SK-N-SH (cell line): ENCODE results near the gene PBRM1. TPM values are rescaled to one million over a fixed set of nuclear protein-coding genes. Genes with fewer than 3 reads are reported as not detected.
"Not testable (repeated sequence)": the region's sequence is repeated elsewhere in the genome, so short reads cannot be mapped to it uniquely, and the experiment has no call there.

Experiments used
- CTCF ChIA-PET: fragments of 300-600, 350-600 bp; formaldehyde crosslinking; extraction: SDS; loops from one replicate; lab custom pipeline; 2021; lab: Yijun Ruan, JAX
- POLR2A ChIA-PET: fragments of 350-600 bp; sonication (Branson Sonifier 250); formaldehyde crosslinking; extraction: SDS; loops from one replicate; lab custom pipeline; 2020; ENCODE audit warnings: antibody characterized with exemption, inconsistent platforms; lab: Yijun Ruan, JAX
- DNase-seq: peaks from one replicate; pipeline ENCODE4 v3.0.0; 2012
- H2AFZ ChIP-seq: fragments of 200-600 bp; sonication (generic); 2 replicates; pipeline ENCODE4 v1.8.1; 2016; ENCODE audit warnings: antibody characterized with exemption, mild to moderate bottlenecking, low read depth
- H3F3A ChIP-seq: fragments of 200-600 bp; sonication (generic); replicated peaks from 2 replicates; pipeline ENCODE3; 2016; ENCODE audit warnings: antibody characterized with exemption, mild to moderate bottlenecking; ENCODE audit not compliant: insufficient read depth
- H3K27ac ChIP-seq, 2 experiments: fragments of 200-500 bp in 1 of 2; fragments of 200-600 bp in 1 of 2; sonication (Bioruptor generic) in 1 of 2; sonication (generic), shearing (Covaris generic) in 1 of 2; 2 replicates each; pipeline versions ENCODE4 v1.5.1 to v1.6.1; 2014 to 2016; ENCODE audit warnings: low read depth in 2 of 2, inconsistent platforms in 1 of 2, low read length in 1 of 2, mild to moderate bottlenecking in 1 of 2, mixed read lengths in 1 of 2
- H3K27me3 ChIP-seq: fragments of 200-600 bp; sonication (generic), shearing (Covaris generic); 2 replicates; pipeline ENCODE4 v1.6.1; 2016; ENCODE audit warnings: mixed run types; ENCODE audit not compliant: insufficient read depth
- H3K36me3 ChIP-seq, 2 experiments: fragments of 200-500 bp in 1 of 2; fragments of 200-600 bp in 1 of 2; sonication (Bioruptor generic) in 1 of 2; sonication (generic) in 1 of 2; replicated peaks in 1 of 2; 2 replicates each; pipeline versions ENCODE3 to v1.5.1; 2014 to 2016; ENCODE audit warnings: low read length in 1 of 2, mild to moderate bottlenecking in 1 of 2; ENCODE audit not compliant: insufficient read depth in 2 of 2, control insufficient read depth in 1 of 2
- H3K4me1 ChIP-seq, 2 experiments: fragments of 200-500 bp in 1 of 2; fragments of 200-600 bp in 1 of 2; sonication (Bioruptor generic) in 1 of 2; sonication (generic), shearing (Covaris generic) in 1 of 2; 2 replicates each; pipeline versions ENCODE4 v1.5.1 to v1.6.1; 2014 to 2016; ENCODE audit warnings: low read depth in 1 of 2, low read length in 1 of 2, mixed run types in 1 of 2; ENCODE audit not compliant: insufficient read depth in 2 of 2, control insufficient read depth in 1 of 2
- H3K4me2 ChIP-seq: fragments of 200-600 bp; sonication (generic), shearing (Covaris generic); 2 replicates; pipeline ENCODE4 v1.6.1; 2017; ENCODE audit warnings: mixed run types
- H3K4me3 ChIP-seq, 2 experiments: fragments of 200-500 bp in 1 of 2; fragments of 200-600 bp in 1 of 2; sonication (Bioruptor generic) in 1 of 2; sonication (generic), shearing (Covaris generic) in 1 of 2; 2 replicates each; pipeline versions ENCODE4 v1.5.1 to v1.8.1; 2014 to 2016; ENCODE audit warnings: low read depth in 2 of 2, inconsistent platforms in 1 of 2, low read length in 1 of 2, mild to moderate bottlenecking in 1 of 2, mixed read lengths in 1 of 2, moderate library complexity in 1 of 2
- H3K79me2 ChIP-seq: fragments of 200-600 bp; sonication (generic); 2 replicates; pipeline ENCODE4 v1.8.1; 2017; ENCODE audit warnings: mild to moderate bottlenecking; ENCODE audit not compliant: insufficient read depth
- H3K9ac ChIP-seq: fragments of 200-600 bp; sonication (generic); 2 replicates; pipeline ENCODE4 v1.6.1; 2017; ENCODE audit warnings: mixed run types
- H3K9me2 ChIP-seq: fragments of 200-600 bp; sonication (generic); 2 replicates; pipeline ENCODE4 v1.6.1; 2017; ENCODE audit warnings: mixed run types
- H3K9me3 ChIP-seq: fragments of 200-600 bp; sonication (generic); 2 replicates; pipeline ENCODE4 v1.6.1; 2017; ENCODE audit warnings: mixed run types, mild to moderate bottlenecking, moderate library complexity
- H4K20me1 ChIP-seq: fragments of 200-600 bp; sonication (generic); 2 replicates; pipeline ENCODE4 v1.6.1; 2017; ENCODE audit warnings: mild to moderate bottlenecking, mixed run types; ENCODE audit not compliant: insufficient read depth
- EP300 ChIP-seq, 2 experiments: IDR thresholded peaks; 2 replicates each; pipeline versions ENCODE4 v1.4.0 to v1.6.1; 2012; ENCODE audit warnings: borderline replicate concordance in 1 of 2, low read depth in 1 of 2, low read length in 1 of 2
- FOXJ3 ChIP-seq: sonication (generic); formaldehyde crosslinking; IDR thresholded peaks from 2 replicates; pipeline ENCODE4 v1.5.1; 2020; ENCODE audit warnings: mild to moderate bottlenecking, missing genetic modification reagents
- GABPA ChIP-seq: IDR thresholded peaks from 2 replicates; pipeline ENCODE4 v1.4.0; 2012; ENCODE audit warnings: low read depth, mild to moderate bottlenecking
- SMC3 ChIP-seq: IDR thresholded peaks from 2 replicates; pipeline ENCODE4 v1.6.1; 2012; ENCODE audit warnings: low read depth, low read length, improper control_type of control experiment
- TCF12 ChIP-seq: IDR thresholded peaks from 2 replicates; pipeline ENCODE4 v1.4.0; 2012
- WGBS: methylation state at CpG from one replicate; pipeline ENCODE4 v1.1.6; 2017; ENCODE audit warnings: low lambda C conversion rate; 5-methylcytosine and 5-hydroxymethylcytosine counted together
- polyA plus RNA-seq, 3 experiments: library from polyadenylated mRNA; depleted of rRNA; stranded (reverse); fragments of >200 nt; gene quantifications; 2 replicates each; pipeline ENCODE4 v1.2.3, GENCODE V29; 2012
- TF ChIP-seq, protein P1 (sequence below): fragments of 150-350 bp; IDR thresholded peaks from 2 replicates; pipeline ENCODE4 v1.6.1; 2016; ENCODE audit warnings: mild to moderate bottlenecking, low read depth, low read length

Gene PBRM1
- polyA plus RNA-seq, 1 of the 3 experiments (the other 2 are of a cell fraction) = 14.3 TPM

DNA sequence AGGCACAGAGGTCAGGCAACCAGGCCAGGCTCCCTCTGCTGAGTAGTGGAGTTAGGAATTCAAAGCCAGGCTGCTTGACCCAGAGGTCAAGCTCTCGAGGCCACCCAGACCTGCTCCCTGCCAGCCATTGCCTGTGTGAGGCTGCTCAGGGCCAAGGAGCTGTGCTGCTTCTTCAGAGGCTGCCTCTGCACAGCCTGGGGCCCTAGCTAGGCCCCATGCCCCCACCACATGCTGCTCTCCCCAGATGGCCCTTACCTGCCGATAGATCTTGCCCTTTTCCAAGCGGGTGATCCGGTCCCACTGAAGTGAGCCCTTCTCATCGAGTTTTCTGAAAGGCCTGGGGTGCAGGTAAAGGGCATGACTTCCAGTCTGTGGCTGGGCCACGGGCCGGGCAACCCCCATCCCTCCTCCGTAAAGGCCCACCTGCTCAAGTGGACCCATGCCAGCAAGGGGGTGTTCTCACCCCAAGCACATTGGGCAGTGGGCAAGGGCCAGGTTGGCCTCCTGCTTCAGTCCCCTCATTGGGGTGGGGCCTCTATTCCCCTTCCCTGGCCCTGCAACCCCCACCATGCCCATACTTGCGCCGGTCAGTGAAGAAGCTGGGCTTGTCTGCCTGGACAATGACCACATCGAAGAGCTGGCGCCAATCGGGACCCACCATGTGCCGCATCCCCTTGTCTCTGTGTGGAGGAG lies 158.5 kb downstream of the PBRM1 start:
- Histone ChIP-seq H3K4me2 (no peak overlapping the region), H3K9me2 (no peaks in the 10 kb centered on the region), H3K36me3 (peaks cover 19 to 52% of the 10 kb centered on the region in 2 experiments), H2AFZ (no peak overlapping the region), H3K4me3 (no peak overlapping the region), H3K27me3 (no peaks in the 10 kb centered on the region), H3F3A (no peaks in the 10 kb centered on the region), H3K9ac (no peak overlapping the region), H4K20me1 (peaks cover 27% of the 10 kb centered on the region), H3K9me3 (no peaks in the 10 kb centered on the region), H3K79me2 (peaks cover 33% of the 10 kb centered on the region), H3K4me1 (peaks cover 24 to 77% of the 10 kb centered on the region in 2 experiments), H3K27ac (no peak overlapping the region; a peak in 1 of 4 replicates)
- no peak for TF ChIP-seq GABPA
- TF ChIP-seq TCF12 = no peak
- no peak for TF ChIP-seq EP300 (IDR thresholded peaks at IDR 0.05; ENCODE audit: borderline replicate concordance in 1 of 2, low read depth in 1 of 2, low read length in 1 of 2)
- TF ChIP-seq SMC3 = no peak
- TF ChIP-seq FOXJ3 = no peak
- TF ChIP-seq, protein P1, sequence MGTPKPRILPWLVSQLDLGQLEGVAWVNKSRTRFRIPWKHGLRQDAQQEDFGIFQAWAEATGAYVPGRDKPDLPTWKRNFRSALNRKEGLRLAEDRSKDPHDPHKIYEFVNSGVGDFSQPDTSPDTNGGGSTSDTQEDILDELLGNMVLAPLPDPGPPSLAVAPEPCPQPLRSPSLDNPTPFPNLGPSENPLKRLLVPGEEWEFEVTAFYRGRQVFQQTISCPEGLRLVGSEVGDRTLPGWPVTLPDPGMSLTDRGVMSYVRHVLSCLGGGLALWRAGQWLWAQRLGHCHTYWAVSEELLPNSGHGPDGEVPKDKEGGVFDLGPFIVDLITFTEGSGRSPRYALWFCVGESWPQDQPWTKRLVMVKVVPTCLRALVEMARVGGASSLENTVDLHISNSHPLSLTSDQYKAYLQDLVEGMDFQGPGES = no peak
- POLR2A ChIA-PET = interaction anchor here (0.6 to 0.8 kb wide), 3 partner anchors 9 to 178 kb away, joined by 3 to 5 read pairs (median 3); partner anchors contain the start of gene GLT8D1
- WGBS = 100% methylated on average over 6 of the region's 14 CpGs
- CTCF ChIA-PET = interaction anchor here (1.3 to 2.9 kb wide), 3 partner anchors 9 to 56 kb away, joined by 4 to 13 read pairs (median 6); partner anchors contain the start of gene UQCC5
- no peak for DNase-seq

DNA sequence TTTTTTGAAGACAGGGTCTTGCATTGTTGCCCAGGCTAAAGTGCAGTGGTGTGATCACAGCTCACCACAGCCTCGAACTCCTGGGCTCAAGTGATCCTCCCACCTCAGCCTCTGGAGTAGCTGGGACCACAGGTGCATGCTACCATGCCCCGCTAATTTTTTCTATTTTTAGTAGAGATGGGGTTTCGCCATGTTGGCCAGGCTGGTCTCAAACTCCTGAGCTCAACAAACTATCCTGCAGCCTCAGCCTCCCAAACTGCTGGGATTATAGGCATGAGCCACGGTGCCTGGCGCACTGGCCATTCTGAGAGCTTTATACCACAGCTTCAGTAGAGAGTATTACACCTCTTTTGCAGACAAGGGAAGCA lies 159.1 kb downstream of the PBRM1 start:
- not testable (repeated sequence) for H3K27me3 ChIP-seq, H3F3A ChIP-seq, H3K27ac ChIP-seq, H3K9ac ChIP-seq, H3K4me2 ChIP-seq, H3K4me3 ChIP-seq, H2AFZ ChIP-seq, H3K9me3 ChIP-seq, H3K9me2 ChIP-seq, DNase-seq
- Histone ChIP-seq H3K4me1 (peaks cover 19 to 72% of the 10 kb centered on the region in 2 experiments), H4K20me1 (peaks cover 22% of the 10 kb centered on the region), H3K36me3 (peaks cover 19 to 50% of the 10 kb centered on the region in 2 experiments), H3K79me2 (peaks cover 27% of the 10 kb centered on the region)
- POLR2A ChIA-PET = interaction anchor here (0.6 to 0.8 kb wide), 3 partner anchors 8 to 179 kb away, joined by 3 to 5 read pairs (median 3); partner anchors contain the start of gene GLT8D1
- WGBS = 98% methylated on average over 5 of the region's 5 CpGs
- CTCF ChIA-PET = interaction anchor here (0.8 to 2.9 kb wide), 4 partner anchors 10 to 55 kb away, joined by 4 to 13 read pairs (median 5); partner anchors contain the start of gene UQCC5
